ENCODE results near the gene GTPBP4.

DNA sequence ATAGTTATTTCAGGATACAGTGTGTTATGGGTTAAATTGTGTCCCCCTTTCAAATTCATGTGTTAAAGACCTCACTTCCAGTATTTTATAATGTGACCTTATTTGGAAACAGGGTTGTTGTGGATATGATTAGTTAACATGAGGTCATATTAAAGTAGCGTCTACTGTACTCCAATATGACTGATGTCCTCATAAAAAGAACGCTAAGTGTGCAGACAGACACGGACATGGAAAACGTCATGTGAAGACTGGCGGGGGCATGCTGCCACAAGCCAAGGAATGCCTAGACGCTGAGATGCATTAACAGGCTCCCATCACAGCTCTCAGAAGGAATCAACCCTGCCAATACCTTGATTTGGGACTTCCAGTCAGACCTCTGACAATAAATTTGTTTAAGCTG, 66.5 kb downstream of the GTPBP4 start:
- TF ChIP-seq CTCF (IDR thresholded peaks at IDR 0.05) (no peak), EZH2phosphoT487 (IDR thresholded peaks at IDR 0.05) (no peak)

All from neural progenitor cell (in vitro differentiated cells).